Middle frontal gyrus (tissue), 1 donor: Measurements from ENCODE around the gene HNRNPR.
"Not testable (repeated sequence)": the region's sequence is repeated elsewhere in the genome, so short reads cannot be mapped to it uniquely, and the experiment has no call there.

Experiments used
- DNase-seq: peaks from one replicate; pipeline ENCODE4 v3.0.0-alpha.2; 2015; ENCODE audit warnings: low spot score; ENCODE audit errors: extremely low spot score

Gene HNRNPR

DNA sequence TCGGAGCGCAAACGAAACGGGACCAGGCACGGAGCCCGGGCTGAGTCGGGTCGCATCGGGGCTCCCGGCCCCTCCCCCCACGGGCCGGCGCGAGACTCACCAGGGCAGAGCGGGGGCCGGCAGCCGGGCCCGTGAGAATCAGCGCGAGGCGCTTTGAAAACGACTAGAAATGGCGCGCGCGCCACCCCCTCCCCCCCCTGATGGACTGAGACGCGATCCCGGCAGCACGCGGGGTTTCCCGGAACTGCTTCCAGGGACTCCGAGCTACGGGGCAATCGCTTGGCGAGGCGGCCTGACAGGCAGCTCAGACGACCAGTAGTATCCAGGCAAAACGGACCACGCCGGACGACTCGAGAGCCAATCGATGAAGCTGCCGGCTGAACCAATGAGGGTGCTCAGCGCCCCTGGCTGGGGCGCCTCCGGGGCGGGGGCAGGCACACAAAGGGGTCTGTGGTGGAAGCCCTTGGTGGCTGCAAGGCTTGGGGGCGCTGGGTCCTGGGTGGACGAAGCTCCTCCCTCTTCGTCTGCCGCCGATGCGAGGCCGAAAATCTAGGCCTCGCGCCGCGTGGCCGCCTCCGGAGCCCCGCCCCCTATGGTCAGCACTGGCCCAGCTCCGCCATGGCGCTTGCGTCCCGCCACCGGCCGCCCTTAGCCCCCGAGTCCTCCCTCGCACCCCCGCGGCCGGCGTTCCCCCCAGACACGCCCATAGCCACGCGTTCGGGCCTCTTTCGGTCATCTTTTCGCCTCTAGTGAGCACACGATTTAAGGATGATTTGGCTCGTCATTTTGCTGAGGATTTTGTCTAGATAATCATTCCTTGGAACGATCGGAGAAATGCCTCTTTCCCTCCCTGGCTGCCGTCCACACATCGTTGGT is at the start of gene HNRNPR:
Gene HNRNPR (minus strand): TSS at position 174 of the 876 bp plus-strand sequence. CDS start 3,276 bp downstream, outside the sequence.
- DNase-seq = peak; percentile 99

DNA sequence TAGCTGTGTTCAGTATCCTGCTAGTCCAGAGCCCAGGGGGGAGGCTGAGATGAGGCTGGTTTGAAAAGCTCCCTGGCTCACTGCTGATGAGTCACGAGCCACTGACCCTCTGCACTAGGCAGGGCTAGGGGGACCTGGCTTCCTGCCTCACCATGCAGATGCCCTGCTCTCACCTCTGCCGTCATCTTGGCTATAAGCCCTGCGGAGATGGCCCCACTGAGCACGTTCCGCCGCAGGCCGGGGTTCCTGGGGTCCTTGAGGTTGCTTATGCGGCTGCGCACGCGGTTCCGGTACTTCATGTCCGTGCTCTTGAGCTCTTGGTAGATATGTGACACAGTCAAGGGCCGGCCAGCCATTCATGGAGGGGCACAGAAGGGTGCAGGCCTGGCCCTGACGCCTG is 49.6 kb upstream of the HNRNPR start:
- DNase-seq = no peak

DNA sequence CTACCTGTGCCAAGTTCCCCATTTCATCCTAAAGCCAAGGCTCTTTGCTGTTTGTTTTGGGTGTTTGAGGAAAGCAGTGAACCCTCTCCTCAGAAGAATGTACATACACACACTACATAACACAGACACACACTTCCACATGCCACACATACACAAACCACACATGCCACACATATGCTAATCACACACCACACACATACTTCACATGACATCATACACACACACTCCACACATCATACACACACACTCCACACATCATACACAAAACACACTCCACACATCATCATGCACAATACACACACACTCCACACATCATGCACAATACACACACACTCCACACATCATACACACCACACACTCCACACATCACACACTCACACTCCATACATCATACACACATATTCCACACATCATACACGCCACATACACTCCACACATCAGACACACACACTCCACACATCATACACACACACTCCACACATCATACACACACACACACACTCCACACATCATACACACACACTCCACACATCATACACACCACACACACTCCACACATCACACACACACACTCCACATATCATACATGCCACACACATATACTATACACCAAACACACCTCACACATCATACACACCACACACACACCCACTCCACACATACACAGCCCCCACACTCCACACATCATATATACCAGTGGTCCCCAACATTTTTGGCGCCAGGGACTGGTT is 48.2 kb upstream of the HNRNPR start:
- no peak for DNase-seq

DNA sequence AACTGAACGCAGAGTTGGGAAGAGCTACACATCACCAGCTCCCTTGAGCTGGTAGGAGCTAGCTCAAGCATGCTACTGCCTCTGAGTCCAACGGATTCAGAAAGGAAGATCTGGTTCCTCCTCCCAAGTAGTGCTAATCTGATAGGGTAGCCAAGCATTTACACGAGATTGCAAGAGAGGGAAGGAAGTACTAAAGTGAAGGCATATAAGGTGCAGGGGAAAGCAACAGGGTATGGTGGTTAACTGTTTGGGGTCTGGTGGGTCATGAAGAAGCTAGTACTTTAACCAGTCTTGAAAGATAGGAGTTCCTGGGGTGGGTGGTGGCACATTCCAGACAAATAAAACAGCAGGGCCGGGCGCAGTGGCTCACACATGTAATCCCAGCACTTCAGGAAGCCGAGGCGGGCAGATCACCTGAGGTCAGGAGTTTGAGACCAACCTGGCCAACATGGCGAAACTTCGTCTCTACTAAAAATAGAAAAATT is 45.8 kb upstream of the HNRNPR start:
- DNase-seq = no peak

DNA sequence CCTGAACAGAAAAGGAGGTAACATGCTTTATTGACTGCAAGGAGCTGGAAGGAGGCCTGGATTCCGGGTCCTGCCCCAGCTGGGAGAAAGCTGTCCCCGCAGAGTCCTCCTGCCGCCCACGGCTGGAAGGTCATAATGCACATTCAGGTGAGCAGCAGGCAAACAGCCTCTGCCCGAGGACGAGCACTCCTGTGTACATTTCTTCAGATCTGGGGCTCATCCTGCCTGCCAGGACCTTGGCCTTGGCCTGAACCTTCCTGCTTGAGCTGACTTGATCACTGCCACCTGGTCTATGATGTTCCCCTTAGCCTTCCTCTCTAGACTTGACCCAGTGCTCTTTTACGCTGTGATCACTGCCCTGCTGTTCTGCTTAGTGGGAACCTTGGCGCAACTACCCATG is 43.4 kb upstream of the HNRNPR start:
- DNase-seq = no peak

DNA sequence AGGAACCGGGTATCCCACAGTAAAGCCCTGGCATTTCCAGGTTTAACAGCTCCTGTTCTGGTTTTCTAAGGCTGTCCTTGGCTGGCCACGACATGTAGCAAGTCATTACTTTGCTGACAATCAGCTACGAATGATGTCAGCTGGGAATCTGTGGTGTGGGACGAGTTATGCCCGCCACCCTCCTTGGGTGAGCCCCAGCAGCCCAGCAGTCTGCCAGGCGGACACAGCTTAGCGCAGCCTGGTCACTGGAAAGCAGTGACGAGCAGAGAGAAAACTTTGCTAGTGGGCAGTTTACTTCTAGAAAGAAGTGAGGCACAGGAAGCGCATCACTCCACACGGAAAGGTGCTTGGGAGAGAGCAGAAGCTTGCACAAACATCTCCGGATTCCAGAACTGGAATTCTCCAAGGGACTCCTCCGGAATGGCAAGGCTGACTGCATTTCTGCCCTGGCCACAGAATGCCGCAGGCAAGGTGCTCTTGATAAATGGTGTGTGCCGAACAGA is 41.1 kb upstream of the HNRNPR start:
- DNase-seq = no peak

DNA sequence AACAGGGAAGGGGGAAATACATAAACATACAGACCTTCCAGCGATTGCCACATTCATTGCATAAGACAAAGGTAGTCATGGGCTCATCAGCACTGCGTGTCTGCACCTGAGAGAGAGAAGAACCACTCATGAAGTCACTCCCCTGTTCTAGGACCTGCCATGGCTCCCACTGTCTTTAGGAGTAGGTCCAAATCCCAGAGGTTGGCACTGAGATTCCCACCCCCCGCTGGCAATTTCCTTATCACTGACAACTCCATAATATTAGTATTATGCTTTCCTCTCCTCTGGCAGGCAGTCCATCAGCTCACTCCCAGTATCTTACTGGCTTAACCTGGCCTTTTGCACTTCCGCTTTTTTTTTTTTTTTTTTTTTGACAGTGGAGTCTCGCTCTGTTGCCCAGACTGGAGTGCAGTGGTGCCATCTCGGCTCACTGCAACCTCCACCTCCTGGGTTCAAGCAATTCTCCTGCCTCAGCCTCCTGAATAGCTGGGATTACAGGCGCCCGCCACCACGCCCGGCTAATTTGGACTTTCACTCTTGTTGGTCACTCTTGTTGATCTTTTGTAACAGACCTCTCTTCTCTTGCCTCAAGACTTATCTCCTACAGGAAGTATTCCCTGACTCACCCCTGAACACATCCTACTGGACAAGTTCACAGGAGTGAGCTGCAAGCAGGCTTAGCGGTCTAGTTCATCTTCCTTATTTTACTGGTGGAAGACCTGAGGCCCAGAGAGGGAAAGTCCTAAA is 40.4 kb upstream of the HNRNPR start:
- DNase-seq = no peak

DNA sequence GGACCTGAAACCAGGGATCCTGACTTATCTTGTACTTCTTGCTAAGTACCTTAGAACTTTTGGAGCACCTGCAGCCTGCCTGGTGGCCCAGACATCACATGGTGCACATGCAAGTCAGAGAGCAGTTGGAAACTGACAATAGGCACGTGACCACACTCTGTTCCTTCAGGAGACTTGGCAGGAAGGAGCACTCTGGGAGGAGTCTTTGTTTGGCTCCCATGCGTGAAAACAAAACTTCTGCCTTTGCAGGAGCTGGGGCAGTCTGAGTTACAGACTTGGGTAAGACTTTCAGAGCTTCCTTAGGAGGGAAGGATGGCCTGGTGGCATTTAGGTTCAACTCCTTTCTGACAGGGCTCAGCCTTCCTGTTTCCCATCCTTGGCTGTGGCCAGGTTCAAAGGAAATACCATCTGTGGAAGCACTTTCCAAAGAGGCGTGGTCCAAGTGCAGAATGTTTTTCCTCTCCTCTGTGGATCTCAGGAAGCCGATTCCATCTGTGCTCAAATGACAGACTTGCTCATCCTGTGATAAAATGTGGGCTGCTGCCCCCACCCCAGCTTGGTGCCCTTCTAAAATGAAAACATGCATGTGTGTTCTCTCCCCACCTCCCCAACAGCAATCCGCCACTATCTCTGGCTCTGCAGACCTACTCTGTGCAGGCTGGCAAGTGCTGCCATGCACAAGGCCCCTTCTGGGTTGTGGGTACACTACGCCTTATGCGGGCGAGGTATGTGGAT is 39.7 kb upstream of the HNRNPR start:
- no peak for DNase-seq

DNA sequence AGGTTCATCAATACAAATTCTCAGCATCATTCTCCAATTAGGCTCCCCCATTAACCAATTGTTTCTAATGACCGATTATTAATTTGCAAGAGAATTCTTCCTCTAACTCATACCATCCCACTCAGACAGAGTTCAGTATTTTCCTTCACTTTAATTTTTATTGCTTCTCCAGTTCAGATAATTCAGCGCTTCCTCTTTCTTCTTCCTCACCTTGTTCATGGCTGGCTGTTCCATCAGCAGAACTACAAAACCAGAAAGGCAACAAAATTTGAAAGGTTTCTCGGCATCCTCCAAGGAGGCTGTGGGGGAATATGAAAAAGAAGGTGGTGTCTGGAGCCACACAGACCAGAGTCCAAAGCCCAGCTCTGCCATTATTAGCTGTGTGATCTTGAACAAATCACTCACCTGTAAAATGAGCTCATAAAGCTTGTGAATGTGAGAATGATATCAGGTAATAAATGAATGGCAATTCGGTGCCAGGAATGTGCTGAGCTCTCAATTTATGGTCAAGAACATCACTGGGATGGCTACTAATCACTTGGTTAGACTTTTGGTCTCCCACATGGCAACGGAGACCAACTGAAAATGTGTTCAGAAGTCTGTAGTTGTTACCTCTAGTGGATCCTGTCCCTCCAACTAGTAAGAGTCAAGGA is 37.3 kb upstream of the HNRNPR start:
- DNase-seq = no peak

DNA sequence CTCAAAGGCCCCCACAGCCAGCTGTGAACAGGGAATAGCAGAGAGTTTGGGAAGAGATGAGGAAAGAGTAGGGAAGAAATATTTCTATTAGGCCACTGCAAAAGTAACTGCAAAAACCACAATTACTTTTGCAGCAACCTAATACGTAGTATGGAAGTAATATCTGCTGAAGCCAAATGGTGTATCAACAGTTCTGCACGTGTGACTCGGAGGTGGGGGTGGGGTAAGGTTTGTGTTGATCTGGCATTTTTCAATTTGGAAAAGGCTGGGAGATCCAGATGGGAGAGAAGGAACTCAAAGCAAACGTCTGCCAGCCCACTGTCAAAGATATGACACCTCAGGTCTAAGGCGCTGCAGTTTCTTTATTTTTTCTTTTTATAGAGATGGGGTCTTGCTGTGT is 36.6 kb upstream of the HNRNPR start:
- DNase-seq = no peak

DNA sequence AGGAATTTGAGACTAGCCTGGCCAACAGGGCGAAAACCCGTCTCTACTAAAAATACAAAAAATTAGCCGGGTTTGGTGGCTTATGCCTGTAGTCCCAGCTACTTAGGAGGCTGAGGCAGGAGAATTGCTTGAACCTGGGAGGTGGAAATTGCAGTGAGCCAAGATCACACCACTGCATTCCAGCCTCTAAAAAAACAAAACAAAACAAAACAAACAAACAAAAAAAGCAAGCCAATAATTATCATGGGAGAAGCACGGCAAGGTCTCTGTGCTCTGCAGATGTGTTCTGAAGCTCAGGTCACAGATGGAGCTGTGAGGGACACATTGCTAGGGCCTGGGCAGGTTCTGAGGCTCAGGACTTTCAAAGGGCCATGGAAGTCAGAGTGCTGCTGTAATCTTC is 36.2 kb upstream of the HNRNPR start:
- DNase-seq = not testable (repeated sequence)

DNA sequence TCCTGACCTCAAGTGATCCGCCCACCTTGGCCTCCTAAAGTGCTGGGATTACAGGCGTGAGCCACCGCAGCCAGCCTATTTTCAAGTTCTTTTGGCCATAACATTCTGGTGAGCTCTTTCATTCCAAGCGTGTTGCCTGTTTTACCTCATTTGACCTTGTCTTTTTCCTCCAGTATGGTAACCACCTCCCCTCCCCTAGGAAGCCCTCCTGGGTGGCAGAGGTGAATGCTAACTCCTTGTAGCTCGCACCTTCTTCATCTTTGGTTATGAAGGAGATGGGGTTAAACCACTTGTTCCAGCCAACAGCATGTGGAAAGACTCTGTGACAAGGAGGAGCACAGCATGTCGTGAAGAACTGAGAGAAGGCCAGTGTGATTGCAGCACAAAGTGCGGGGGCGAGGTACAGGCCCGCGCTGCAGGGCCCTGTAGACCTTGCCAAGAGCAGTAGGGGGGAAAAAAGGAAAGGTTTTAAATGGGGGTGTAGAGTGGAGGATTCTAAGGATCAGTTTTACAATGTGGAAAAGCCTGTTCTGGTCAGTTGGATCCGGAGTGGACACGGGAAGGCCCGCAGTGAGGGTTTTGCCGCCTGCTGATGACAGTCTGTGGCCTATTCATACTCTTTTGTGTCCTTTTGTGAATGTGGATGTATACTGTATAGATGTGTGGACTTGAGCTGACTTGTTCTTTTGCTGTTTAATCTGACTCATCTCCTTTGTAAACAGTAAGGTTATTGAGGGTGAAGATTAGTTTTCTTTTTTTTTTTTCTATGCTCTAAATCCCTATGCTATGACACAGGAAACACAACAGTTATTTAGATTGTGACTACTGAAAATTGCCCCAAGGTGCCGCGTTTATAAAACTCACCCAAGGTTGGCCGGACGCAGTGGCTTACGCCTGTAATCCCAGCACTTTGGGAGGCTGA is 33.1 kb upstream of the HNRNPR start:
- DNase-seq = no peak

DNA sequence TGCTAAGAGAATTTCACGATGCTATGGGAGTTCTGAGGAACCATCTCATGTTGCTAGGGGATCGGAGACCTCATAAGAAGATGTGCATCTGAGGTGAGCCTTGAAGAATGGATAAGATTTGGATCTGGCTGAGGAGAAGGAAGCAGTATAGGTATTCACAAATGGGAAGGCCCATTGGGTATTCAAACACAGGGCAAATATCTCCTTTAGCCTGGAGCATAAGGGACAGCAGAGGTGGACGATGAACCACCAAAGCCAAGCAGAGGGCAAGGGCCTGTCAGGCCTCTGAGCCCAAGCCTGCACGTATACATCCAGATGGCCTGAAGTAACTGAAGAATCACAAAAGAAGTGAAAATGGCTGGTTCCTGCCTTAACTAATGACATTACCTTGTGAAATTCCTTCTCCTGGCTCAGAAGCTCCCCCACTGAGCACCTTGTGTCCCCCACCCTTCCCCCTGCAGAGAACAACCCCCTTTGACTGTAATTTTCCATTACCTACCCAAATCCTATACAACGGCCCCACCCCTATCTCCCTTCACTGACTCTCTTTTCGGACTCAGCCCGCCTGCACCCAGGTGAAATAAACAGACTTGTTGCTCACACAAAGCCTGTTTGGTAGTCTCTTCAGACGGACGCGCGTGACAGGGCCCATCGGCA is 30.1 kb upstream of the HNRNPR start:
- DNase-seq = not testable (repeated sequence)

DNA sequence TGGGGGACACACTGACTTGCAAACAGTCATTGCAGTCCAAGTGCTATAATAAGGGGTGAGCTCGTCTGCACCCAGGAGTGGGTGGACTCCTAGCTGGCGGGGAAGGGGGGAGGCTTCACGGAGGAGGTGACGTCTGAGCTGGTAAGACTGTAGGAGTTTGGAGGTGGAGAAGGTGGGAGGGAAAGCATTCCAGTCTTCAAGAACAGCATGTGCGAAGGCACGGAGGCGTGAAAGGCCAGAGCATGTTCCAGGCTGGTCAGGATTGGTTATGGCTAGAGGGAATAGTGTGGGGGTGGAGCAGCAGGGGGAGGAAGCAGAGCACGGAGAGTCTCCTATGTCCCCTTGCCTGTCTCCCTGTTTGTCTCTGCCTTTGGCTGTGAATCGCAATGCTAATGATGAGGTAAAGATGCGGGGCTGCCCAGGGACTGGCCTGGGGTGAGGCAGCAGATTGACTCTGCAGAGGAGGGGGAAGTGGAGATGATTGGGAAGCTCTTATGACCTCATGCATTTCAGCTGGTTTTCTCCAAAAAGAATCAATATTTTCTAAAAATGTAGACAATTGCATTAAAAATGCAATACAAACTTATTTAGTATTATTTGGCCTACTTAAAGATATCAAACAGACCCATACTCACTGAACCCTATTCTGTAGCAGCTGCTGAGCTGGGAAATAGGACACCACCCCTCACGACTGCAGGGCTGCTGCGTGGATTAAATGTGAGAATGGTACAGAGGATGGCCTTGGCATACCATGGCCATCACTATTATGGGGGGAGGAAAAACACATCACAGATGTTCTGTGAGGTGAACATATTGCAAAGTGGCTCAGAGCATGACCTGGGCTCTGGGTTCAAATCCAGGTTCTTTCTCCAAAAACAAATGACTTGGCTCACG is 28.1 kb upstream of the HNRNPR start:
- no peak for DNase-seq

DNA sequence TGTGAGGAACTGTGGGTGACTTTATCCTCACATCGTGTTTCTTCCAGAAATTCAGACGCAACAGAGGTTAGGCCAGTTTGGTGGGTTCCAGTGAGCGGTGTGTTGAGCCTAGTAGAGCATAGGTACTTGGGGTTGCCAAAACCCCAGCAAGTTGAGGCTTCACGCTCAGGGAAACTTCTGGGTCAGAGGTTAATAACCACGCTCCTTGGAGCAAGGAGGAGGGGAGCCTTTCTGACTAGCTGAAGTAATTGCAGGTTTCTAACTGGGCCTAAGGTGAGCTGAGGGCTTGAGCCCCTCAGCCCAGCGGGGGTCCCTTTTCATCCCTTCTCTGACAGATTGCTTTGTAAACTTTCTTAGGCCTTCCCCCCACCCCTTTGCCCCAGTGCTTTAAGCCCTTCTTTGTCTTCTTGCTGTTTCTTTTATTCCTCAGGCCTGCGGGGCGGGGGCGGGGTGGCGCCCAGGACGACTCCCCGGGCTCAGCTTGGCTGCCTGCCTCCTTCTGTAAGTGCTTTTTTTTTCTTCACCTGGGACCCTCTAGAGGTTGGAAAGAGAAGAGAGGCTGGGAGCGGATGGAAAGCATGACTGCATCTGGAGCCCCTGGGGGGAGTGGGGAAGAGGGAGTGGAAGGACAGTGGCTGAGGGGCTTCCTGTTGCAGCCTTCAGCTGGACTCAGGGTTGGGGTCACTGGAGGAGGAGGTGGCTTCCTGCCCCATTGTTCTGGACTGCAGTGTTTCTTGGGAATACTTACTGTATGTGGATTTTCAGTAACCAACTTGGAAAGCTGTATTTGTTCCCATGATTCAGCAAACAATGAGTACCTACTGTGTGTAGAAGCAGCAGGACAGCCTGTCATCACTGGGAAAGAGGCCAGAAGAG is 26.9 kb upstream of the HNRNPR start:
- DNase-seq = no peak

DNA sequence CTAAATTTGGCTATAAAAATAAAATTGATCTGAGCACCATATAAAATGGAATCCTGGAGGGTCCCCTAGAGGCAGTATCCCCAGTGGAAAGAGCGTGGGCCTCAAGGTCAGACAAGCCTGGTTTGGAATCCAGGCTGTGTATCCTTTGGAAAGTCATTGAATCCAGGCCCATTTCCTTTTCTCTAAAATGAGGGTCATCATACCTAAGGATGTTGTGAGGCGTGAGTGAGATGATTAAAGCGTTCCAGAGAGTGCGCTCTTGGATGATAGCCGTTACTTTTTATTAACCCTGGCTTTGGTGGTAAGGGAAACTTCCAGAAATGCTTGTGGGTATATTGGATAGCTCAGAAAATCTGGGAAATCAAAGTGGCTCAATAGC is 26.2 kb upstream of the HNRNPR start:
- DNase-seq = no peak
